ENCODE data around the gene ANTXR1. TPM values are rescaled to one million over a fixed set of nuclear protein-coding genes. Genes with fewer than 3 reads are reported as not detected.

Gene ANTXR1
- polyA plus RNA-seq, 1 experiment, result 87.1 TPM

GRCh38 chr2:69188182-69188900 is 175.4 kb downstream of the ANTXR1 start:
- POLR2A ChIA-PET, result interaction anchor here (0.7 kb wide), 1 partner anchor 10 kb away, joined by 8 read pairs; no protein-coding TSS in a partner anchor
- no peak overlapping the region for H3K4me3 ChIP-seq (ENCODE audit: low read depth, low read length)
- H3K36me3 ChIP-seq (ENCODE audit: control insufficient read depth, insufficient read depth, low read length), result peaks cover 12% of the 10 kb centered on the region
- CTCF ChIA-PET, result interaction anchor here (0.9 to 1.1 kb wide), 3 partner anchors 11 to 120 kb away, joined by 3 to 4 read pairs (median 4); no protein-coding TSS in a partner anchor
- no peak for DNase-seq (ENCODE audit: low read depth)
- TF ChIP-seq CTCF (IDR thresholded peaks at IDR 0.05; ENCODE audit: insufficient read depth, low read depth, low read length), result no peak
- H3K27me3 ChIP-seq (ENCODE audit: control insufficient read depth, insufficient read depth, low read length), result no peaks in the 10 kb centered on the region

GRCh38 chr2:69190743-69191404 is 177.9 kb downstream of the ANTXR1 start:
- POLR2A ChIA-PET, result no interaction called here
- no peak for DNase-seq (ENCODE audit: low read depth)
- Histone ChIP-seq H3K27me3 (ENCODE audit: control insufficient read depth, insufficient read depth, low read length) (no peaks in the 10 kb centered on the region), H3K4me3 (ENCODE audit: low read depth, low read length) (no peak overlapping the region), H3K36me3 (ENCODE audit: control insufficient read depth, insufficient read depth, low read length) (peaks cover 15% of the 10 kb centered on the region)
- no peak for TF ChIP-seq CTCF (IDR thresholded peaks at IDR 0.05; ENCODE audit: insufficient read depth, low read depth, low read length)
- CTCF ChIA-PET, result interaction anchor here (1.6 kb wide), 1 partner anchor 9 kb away, joined by 3 read pairs; no protein-coding TSS in a partner anchor

- TF ChIP-seq CTCF (IDR thresholded peaks at IDR 0.05; ENCODE audit: insufficient read depth, low read depth, low read length), result no peak
- Histone ChIP-seq H3K27me3 (ENCODE audit: control insufficient read depth, insufficient read depth, low read length) (no peaks in the 10 kb centered on the region), H3K36me3 (ENCODE audit: control insufficient read depth, insufficient read depth, low read length) (peaks cover 15% of the 10 kb centered on the region), H3K4me3 (ENCODE audit: low read depth, low read length) (no peak overlapping the region)
- ChIA-PET POLR2A (no interaction called here), CTCF (no interaction called here)
- peak; percentile 54 for DNase-seq (ENCODE audit: low read depth)
These were observed 178.7 kb downstream of the ANTXR1 start for GRCh38 chr2:69191634-69192033.

GRCh38 chr2:69192176-69192945 is 179.4 kb downstream of the ANTXR1 start:
- CTCF ChIA-PET, result interaction anchor here (1.1 to 1.2 kb wide), 2 partner anchors 70 to 249 kb away, joined by 3 read pairs; no protein-coding TSS in a partner anchor
- POLR2A ChIA-PET, result interaction anchor here (0.7 kb wide), 1 partner anchor 46 kb away, joined by 3 read pairs; no protein-coding TSS in a partner anchor

More at GRCh38 chr2:69192176-69192945, 179.4 kb downstream of the ANTXR1 start:
- H3K36me3 ChIP-seq (ENCODE audit: control insufficient read depth, insufficient read depth, low read length), result peaks cover 15% of the 10 kb centered on the region
- no peak overlapping the region for H3K4me3 ChIP-seq (ENCODE audit: low read depth, low read length)
- no peaks in the 10 kb centered on the region for H3K27me3 ChIP-seq (ENCODE audit: control insufficient read depth, insufficient read depth, low read length)
- DNase-seq (ENCODE audit: low read depth), result no peak
- TF ChIP-seq CTCF (IDR thresholded peaks at IDR 0.05; ENCODE audit: insufficient read depth, low read depth, low read length), result no peak

All from BJ (cell line).